HG03135 (cell line): ENCODE data around the gene GPRIN1.
"Not testable (repeated sequence)": the region's sequence is repeated elsewhere in the genome, so short reads cannot be mapped to it uniquely, and the experiment has no call there.

Source experiments
- ATAC-seq: cut with Tn5 transposase; IDR thresholded peaks from one replicate; pipeline ENCODE4 v1.9.1; 2021; ENCODE audit warnings: mild to moderate bottlenecking, moderate library complexity; ENCODE audit not compliant: unreplicated experiment

The GPRIN1 gene

DNA sequence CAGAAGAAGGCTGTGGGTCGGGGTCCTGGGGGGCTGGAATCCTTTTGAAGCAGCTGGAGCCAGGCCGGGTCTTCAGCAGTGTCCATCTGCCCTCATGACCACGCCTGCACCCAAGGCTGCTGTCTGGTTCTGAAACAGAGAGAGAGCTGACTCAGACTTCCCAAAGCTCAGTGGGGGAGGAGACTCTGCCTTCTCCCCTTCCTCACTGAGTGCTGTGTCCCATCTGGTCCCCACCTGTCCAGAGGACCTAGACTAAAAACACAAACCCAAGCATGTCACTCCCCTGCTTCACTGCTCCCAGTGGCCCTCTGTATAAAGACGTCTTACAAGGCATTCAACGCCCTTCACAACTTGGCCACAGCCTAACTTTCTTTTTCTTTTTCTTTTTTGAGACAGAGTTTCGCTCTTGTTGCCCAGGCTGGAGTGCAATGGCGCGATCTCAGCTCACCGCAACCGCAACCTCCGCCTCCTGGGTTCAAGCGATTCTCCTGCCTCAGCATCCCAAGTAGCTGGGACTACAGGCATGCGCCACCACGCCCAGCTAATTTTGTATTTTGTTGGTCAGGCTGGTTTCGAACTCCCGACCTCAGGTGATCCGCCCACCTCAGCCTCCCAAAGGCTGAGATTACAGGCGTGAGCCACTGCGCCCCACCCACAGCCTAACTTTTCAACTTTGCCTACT is 10.1 kb downstream of the GPRIN1 start:
- ATAC-seq = not testable (repeated sequence)

DNA sequence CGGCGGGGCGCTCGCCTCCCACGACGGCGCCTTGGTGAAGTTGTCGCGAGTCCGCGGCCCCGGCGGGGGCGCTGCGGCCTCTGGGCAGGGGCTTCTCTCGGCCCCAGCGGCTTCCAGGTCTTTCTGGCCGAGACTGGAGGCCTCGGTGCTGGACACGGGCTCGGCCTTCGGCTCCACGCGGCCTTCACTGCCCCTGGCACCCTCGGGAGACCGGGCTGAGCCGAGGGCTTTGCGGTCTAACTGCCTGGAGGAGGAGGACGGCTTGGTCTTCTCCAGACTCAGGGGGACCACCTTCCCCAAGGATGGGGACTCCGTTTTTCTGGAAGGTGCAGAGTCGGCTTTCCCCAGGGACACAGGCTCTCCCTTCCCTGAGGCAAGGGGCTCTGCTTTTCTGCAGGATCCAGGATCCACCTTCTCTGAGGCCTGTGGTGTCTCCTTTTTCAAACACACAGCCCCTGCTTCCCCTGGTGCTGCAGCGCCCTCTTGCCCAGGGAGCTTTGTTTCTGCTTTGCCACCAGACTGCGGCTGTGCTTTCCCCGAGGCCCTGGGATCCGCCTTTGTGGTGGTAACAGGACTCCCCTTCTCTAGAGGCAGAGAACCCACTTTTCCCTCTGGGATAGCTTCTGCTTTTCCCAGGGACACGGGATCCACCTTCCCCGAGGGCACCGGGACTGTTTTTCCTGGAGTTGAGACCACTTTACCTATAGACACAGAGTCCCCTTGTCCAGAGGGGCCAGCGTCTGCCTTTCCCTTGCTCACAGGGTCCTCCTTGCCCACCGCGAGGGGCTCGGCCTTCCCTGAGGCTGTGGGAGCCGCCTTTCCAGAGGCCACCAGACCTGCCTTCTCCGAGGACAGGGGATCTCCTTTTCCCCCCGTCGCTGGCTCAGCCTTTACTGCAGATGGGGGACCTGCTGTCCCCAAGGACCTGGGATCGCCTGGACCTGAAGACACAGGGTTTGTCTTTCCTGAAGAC is 12.3 kb downstream of the GPRIN1 start:
- ATAC-seq = no peak

DNA sequence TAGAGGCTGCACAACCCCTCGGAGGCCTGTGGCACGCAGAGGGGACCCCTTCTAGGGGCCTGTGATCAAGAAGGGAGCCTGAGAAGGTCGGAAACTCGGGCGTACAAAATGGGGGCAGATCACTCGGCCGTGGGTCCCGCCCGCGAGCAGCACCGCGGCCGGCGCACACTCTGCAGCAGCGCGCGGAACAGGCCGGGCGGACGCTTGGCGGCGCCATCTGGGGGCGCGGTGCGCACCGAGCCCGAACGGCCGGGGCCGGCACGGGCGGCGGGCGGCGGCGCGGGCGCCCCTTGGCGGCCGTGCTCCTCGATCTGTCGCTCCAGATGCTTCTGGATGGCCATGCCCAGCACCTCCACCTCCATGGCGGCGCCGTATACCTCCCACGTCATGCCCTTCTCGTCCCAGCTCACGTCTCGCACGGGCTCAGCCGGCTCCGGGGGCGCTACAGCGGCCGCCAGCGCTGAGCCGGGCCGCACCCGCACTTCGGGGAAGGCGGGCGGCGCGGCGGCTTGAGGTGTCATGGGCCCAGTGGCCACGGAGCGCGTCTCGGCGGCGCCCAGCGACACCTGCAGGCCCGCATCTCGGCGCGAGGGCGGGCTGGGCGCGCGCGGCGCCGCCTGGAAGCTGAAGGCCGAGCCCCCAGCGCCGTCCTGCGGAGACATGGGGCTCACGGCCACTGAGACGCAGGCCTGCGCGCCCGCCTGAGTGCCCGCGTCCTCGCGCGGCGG is 13.1 kb downstream of the GPRIN1 start:
- ATAC-seq = no peak

DNA sequence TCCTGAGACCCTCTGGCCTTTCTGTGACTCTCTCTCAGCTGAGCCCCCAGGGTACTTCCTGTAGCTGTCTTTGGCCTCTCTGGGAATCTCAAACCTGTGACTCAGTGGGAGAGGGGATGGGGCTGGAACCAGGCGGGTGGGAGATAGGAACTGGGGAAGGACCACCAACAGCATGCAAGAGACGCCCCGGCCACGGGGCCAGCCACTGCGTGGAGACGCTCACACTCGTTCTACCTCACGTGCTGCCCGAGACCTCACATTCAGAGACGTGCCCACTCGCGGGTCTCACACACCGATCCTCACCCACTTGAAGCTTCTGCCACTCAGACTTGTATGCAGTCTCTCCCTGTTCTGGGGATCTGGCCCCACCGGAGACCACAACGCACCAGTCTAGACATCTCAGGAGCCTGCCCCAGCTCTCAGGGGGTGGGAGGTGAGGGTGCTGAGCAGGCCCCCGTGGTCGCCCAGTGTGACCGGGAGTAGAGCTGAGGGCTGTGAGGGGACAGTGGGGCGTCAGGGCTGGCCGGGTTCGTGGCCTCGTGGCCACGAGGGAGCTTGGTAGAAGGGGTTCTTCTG is 13.8 kb downstream of the GPRIN1 start:
- ATAC-seq = no peak

DNA sequence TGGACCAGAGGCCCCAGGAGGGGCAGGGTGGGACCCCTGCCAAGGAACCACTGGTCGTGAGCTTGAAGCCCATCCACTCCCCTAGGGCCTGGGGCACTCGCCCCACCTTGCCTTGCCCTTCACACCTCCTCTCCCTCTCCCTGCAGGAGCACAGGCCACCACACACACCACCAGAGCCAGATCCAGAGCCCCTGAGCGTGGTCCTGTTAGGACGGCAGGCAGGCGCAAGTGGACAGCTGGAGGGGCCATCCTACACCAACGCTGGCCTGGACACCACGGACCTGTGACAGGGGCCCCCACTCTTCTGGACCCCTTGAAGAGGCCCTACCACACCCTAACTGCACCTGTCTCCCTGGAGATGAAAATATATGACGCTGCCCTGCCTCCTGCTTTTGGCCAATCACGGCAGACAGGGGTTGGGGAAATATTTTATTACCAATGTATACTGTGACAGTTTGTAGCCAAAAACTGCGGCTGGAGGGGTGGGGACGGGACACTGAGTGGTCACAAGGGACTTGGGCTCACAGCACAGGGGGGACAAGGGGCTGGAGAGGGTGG is 14.5 kb downstream of the GPRIN1 start:
- ATAC-seq = no peak

DNA sequence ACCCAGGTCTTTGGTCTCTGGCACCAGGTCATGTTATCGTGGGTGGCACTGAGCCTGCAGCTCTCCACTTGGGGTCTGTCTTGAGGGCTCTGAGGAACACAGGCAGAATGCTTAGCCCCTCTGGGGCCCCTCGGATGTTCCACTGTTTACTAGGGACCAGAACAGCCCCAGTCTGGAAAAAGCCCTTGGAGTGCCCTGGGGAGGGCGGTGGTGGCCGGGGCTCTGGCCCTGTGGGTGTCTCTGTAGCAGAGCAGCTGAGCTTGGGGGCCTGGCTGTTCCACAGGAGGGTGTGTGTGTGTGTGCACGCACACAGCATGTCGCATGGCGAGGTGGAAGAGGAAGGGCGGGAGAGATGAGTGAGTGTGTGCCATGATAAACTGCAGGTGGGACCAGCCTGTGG is 15.4 kb downstream of the GPRIN1 start:
- ATAC-seq = no peak

DNA sequence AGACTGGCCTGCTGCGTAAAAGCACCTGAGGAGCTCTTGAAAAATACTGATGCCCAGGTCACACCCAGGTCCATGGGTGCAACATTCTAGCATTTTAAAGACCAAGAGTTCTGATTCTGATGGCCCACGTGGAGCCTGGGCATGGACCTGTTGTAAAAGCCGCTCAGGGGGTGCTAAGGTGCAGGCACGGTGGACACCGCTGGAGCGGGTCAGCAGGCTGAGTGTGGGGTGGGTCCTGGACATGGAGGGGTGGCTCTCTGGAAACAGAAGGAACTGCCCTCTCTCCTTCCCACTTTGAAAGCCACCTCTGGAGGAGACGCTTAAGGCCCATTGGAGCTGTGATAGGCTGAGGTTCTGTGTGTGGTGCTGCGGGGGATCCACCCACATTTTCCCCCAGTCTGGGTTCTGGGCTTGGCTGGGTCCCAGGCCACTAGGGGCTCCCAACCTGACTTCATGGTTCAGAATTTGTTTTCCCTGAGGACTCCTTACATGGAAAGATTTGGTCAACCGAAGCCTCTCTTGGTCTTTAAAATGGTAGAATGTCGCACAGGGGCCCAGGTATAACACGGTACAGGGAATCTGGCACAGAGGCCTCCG is 16.6 kb downstream of the GPRIN1 start:
- no peak for ATAC-seq

DNA sequence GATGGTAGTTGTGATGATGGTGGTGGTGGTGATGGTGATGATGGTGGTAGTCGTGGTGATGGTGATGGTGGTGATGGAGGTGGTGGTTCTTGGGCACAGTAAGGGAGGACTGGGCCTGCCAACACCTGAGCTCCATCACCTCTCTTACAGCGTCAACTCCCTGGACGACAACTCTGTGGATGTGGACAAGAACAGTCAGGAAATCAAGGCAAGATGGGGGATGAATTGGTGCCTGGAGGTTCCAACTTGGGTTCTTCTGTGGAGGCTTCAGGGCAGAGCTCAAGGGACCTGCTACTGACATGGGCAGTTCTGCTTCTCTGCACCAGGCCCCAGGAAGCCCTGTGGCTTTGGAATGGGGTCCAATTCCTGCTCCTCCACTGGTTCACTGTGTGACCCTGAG is 17.4 kb downstream of the GPRIN1 start:
- ATAC-seq = no peak

DNA sequence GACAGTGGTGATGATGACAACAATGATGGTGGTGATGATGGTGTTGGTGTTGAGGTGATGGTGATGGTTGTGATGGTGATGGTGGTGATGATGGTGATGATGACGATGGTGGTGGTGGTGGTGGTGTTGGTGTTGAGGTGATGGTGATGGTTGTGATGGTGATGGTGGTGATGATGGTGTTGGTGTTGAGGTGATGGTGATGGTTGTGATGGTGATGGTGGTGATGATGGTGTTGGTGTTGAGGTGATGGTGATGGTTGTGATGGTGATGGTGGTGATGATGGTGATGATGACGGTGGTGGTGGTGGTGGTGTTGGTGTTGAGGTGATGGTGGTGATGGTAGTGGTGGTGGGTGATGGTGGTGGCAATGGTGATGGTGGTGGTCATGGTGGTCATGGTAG is 18.3 kb downstream of the GPRIN1 start:
- not testable (repeated sequence) for ATAC-seq

DNA sequence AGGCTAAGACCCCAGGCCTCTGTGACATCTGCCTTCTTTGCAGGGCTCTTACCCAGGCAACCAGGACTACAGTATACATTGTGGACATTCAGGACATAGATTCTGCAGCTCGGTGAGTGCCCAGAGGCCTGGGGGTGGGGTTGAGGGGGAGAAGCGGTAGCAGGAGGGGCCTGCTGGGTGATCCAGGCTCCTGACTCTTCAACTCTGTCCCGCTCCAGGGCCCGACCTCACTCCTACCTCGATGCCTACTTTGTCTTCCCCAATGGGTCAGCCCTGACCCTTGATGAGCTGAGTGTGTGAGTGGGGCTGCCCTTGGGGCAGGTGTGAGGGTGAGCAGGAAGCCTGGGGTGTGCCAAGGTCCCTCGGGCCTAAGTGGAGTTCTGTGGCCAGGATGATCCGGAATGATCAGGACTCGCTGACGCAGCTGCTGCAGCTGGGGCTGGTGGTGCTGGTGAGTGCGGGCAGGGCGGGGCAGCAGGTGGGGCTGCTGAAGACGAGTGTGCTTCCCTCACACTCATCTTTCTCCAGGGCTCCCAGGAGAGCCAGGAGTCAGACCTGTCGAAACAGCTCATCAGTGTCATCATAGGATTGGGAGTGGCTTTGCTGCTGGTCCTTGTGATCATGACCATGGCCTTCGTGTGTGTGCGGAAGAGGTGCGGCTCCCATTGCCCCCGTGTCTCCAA is 19.8 kb downstream of the GPRIN1 start:
- no peak for ATAC-seq

DNA sequence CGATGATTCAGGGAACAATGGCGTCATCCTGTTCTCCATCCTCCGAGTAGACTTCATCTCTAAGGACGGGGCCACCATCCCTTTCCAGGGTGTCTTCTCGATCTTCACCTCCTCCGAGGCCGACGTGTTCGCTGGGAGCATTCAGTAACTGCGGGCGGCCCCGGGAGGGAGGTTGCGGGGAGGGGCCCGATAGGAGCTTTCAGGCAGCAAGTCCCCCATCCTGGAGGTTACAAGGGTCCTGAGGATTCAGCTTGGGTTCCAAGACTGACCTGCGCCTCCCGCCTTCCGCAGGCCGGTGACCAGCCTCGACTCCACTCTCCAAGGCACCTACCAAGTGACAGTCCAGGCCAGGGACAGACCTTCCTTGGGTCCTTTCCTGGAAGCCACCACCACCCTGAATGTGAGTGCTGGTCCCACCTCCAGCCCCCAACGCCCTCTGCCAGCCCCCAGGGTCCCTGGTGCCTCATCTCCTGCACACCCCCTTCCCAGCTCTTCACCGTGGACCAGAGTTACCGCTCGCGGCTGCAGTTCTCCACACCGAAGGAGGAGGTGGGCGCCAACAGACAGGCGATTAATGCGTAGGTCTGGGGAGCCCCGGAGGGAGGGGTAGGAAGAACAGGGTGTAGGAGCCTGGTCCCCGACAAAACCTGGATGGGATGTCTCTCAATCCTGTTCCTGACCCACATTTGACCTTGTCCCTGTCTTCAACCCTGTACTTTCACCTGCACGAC is 20.8 kb downstream of the GPRIN1 start:
- no peak for ATAC-seq

DNA sequence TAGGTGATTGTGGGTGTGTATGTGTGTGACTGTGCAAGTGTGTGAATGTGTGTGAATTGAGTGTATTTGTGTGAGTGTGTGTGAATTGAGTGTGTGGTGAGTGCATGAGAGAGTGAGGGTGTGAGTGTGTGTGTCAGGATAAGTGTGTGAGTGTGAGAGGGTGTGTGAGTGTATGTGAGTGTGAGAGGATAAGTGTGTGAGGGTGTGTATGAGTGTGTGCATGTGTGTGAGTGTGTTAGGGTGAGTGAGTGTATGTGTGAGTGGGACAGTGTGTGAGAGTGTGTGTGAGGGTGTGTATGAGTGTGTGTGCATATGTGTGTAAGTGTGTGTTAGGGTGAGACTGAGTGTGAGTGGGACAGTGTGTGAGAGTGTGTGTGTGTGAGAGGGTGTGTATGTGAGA is 21.7 kb downstream of the GPRIN1 start:
- ATAC-seq = no peak

DNA sequence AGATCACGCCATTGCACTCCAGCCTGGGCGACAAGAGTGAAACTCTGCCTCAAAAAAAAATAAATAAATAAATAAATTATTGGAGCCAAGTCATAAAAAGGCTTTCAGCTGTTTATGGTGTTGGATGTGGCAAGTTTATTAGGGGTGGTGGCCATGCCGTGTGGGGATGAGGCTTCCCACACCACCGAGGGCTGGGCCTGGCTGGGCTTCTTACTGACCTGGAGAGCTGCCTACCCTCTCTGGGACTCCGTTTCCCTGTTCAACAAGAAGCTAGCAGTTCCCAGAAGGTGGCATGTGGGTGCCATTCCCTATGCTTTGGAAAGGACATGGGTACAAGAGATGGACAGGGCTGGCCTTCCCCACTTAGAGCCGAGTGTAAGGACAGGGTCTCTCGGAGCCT is 22.6 kb downstream of the GPRIN1 start:
- ATAC-seq = no peak

DNA sequence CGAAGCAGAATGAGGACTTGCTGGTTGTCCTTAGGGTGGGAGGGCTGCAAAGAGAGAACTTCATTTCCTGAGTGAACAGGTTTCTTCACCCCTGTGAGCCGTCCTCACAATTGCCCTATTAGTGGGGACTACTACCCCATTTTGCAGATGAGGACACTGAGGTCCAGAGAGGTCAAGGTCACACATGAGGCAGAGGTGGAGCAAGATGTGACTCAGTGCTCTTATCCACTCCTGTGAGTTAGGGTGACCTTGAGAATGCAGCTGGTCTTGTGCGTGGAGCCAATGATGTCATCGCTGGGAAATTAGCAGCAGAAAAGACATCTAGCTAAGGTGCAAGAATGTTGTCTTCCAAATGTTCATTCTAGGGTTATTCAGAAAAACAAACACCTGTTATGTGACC is 26.9 kb downstream of the GPRIN1 start:
- ATAC-seq = no peak

DNA sequence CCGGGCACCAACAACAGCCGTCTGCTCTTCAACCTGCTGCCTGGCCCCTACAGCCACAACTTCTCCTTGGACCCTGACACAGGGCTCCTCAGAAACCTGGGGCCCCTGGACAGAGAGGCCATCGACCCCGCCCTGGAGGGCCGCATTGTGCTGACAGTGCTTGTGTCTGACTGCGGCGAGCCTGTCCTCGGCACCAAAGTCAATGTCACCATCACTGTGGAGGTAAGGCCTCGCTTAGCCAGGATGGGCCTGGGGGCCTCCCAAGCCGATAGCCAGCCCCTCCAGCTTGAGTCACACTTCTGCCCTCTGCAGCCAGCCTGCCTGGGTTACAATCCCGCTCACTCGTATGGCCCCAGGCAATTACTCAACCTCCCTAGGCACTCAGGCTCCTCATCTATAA is 28.6 kb downstream of the GPRIN1 start:
- ATAC-seq = no peak

DNA sequence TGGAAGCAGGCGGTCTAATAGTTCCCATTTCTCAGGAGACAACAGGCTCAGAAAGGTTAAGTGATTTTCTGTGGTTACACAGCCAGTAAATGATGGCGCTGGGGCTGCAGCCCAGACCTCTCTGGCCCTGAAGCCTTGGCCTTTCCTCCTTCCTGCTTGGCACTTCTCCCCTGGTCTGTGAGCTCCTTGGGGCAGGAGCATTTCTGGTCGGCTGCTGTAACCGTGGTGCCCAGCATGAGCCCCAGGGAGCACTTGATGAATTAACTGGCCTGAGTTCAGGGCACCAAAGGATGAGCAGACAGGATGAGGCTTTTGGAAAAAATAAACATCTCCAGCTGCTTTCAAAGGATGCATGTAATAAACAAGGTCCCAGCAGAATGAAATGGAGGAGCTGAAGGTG is 30.6 kb downstream of the GPRIN1 start:
- no peak for ATAC-seq

DNA sequence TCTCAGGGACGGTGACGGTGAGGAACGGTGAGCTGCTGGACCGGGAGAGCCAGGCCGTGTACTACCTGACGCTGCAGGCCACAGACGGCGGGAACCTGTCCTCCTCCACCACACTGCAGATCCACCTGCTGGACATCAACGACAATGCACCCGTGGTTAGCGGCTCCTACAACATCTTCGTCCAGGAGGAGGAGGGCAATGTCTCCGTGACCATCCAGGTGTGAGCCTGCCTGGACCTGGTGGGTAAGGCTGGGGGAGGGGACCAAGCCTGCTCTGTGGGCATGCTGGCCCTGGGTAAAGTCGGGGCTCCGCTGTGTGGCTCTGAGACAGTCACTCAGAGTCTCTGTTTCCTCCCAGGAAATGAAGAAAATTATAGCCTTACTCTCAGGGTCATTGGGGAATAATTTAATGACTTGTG is 31.6 kb downstream of the GPRIN1 start:
- ATAC-seq = no peak

DNA sequence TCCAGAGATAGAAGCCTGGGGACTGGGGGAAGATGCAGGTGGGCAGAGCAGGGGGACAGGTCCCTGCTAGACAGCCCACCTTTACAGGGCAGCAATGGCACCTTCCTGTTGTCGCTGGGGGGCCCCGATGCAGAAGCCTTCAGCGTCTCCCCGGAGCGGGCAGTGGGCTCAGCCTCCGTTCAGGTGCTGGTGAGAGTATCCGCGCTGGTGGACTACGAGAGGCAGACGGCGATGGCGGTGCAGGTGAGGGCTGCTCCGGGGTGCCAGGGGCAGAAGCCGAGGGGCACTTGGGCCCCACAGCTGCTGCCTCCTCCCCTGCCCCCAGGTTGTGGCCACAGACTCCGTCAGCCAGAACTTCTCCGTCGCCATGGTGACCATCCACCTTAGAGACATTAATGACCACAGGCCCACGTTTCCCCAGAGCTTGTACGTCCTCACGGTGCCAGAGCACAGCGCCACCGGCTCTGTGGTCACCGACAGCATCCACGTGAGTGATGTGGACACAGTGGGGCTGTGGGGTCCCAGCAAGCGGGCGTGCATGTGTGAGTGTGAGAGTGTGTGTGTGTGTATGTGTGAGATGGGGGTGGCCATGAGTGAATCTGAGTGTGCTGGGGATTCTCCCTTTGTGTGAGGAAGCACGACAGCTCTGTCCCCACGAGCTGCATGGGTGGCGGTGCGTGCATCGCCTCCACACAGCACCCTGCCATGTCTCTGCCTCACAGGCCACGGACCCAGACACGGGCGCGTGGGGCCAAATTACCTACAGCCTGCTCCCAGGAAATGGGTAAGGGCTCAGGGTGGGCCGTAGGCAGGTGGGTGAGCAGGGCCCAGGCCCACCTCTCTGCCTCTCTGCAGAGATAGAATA is 32.4 kb downstream of the GPRIN1 start:
- no peak for ATAC-seq
